ENCODE results near the gene CCL25.

GRCh38 chr19:8050274-8051096 is 2.1 kb upstream of the CCL25 start:
- TF ChIP-seq ZNF274 (IDR thresholded peaks at IDR 0.05; ENCODE audit: low read depth, low read length) (no peak), SUZ12 (IDR thresholded peaks at IDR 0.05; ENCODE audit: extremely low read depth, insufficient read depth, insufficient read length) (no peak), YY1 (IDR thresholded peaks at IDR 0.05; ENCODE audit: insufficient read depth, insufficient read length) (no peak)

Data from NT2/D1 (cell line).